HepG2 (cell line): ENCODE data around the gene TCFL5. TPM values are rescaled to one million over a fixed set of nuclear protein-coding genes. Genes with fewer than 3 reads are reported as not detected.

Experiments
- ATAC-seq: fragments of 200-7000 bp; cut with Tn5 transposase; 3 replicates; pipeline ENCODE4 v1.9.1; 2020; ENCODE audit warnings: mild to moderate bottlenecking, moderate library complexity
- BruUV-seq: library from RNA; stranded (reverse); fragments of 400-500 nt; replicated peaks from 2 replicates; lab custom pipeline; 2021; lab: Mats Ljungman, UMichigan
- CTCF ChIA-PET: fragments of 300-600 bp; formaldehyde crosslinking; extraction: SDS; loops from one replicate; lab custom pipeline; 2021; ENCODE audit warnings: low total read pairs, inconsistent platforms, low intra/inter-chr PET ratio; lab: Yijun Ruan, JAX
- POLR2A ChIA-PET: fragments of 350-600 bp; sonication (Branson Sonifier 250); formaldehyde crosslinking; loops from one replicate; lab custom pipeline; 2020; ENCODE audit warnings: antibody characterized with exemption, inconsistent platforms; lab: Yijun Ruan, JAX
- DNase-seq: peaks from one replicate; pipeline ENCODE4 v3.0.0-alpha.2; 2015; ENCODE audit warnings: low spot score
- FAIRE-seq: peaks from 3 replicates; lab custom pipeline; 2011; peaks lifted over from hg19 to GRCh38; lab: Jason Lieb, UNC
- H2AFZ ChIP-seq: one replicate; pipeline ENCODE4 v1.6.1; 2011; ENCODE audit warnings: low read length, inconsistent platforms
- H3K27ac ChIP-seq: fragments of 300-600 bp; 3 replicates; pipeline ENCODE4 v1.8.0; 2011; ENCODE audit warnings: mixed run types, mild to moderate bottlenecking, mixed read lengths, low read length, inconsistent platforms; ENCODE audit not compliant: insufficient read depth; ENCODE audit errors: extremely low read length
- H3K27me3 ChIP-seq, 2 experiments: fragments of 200-600 bp in 1 of 2; 2 replicates in 1 of 2; 3 replicates in 1 of 2; pipeline versions ENCODE4 v1.6.0 to v1.8.0; 2011; ENCODE audit warnings: low read length in 2 of 2, mild to moderate bottlenecking in 2 of 2, moderate library complexity in 2 of 2, inconsistent platforms in 1 of 2; ENCODE audit not compliant: insufficient read depth in 2 of 2, control insufficient read depth in 1 of 2
- H3K36me3 ChIP-seq, 2 experiments: fragments of 200-600 bp in 1 of 2; replicated peaks in 1 of 2; 2 replicates in 1 of 2; 3 replicates in 1 of 2; pipeline versions ENCODE4 v1.5.1 to v1.8.0; 2011; ENCODE audit warnings: low read length in 2 of 2, inconsistent platforms in 1 of 2; ENCODE audit not compliant: insufficient read depth in 2 of 2, control insufficient read depth in 1 of 2
- H3K4me1 ChIP-seq: 2 replicates; pipeline ENCODE4 v1.5.1; 2012; ENCODE audit warnings: low read length, inconsistent platforms; ENCODE audit not compliant: insufficient read depth
- H3K4me2 ChIP-seq: 2 replicates; pipeline ENCODE4 v1.6.0; 2011; ENCODE audit warnings: low read depth, low read length, inconsistent platforms
- H3K4me3 ChIP-seq, 3 experiments: fragments of 200-600 bp in 1 of 3; sonication (generic), shearing (Covaris generic) in 1 of 3; replicated peaks in 1 of 3; 2 replicates each; pipeline ENCODE4 v1.5.1; 2011 to 2016; ENCODE audit warnings: low read length in 3 of 3, inconsistent platforms in 2 of 3, low read depth in 2 of 3, mild to moderate bottlenecking in 2 of 3, control low read depth in 1 of 3, mixed read lengths in 1 of 3; ENCODE audit not compliant: insufficient read depth in 1 of 3
- H3K79me2 ChIP-seq: one replicate; pipeline ENCODE4 v1.6.1; 2011; ENCODE audit warnings: low read length, inconsistent platforms; ENCODE audit not compliant: insufficient read depth
- H3K9ac ChIP-seq: 2 replicates; pipeline ENCODE4 v1.6.0; 2011; ENCODE audit warnings: mild to moderate bottlenecking, low read depth, low read length, inconsistent platforms; ENCODE audit not compliant: insufficient read depth
- H3K9me3 ChIP-seq: 2 replicates; pipeline ENCODE4 v1.5.1; 2012; ENCODE audit warnings: mild to moderate bottlenecking, low read length
- H4K20me1 ChIP-seq: 2 replicates; pipeline ENCODE4 v1.6.0; 2011; ENCODE audit warnings: inconsistent platforms, mild to moderate bottlenecking, low read length, moderate library complexity; ENCODE audit not compliant: insufficient read depth
- CENPT ChIP-seq: sonication (generic); formaldehyde crosslinking; IDR thresholded peaks from 2 replicates; pipeline ENCODE4 v1.8.0; 2022; ENCODE audit warnings: low read depth, mild to moderate bottlenecking, moderate library complexity, missing genetic modification reagents
- GPN1 ChIP-seq: sonication (generic); formaldehyde crosslinking; IDR thresholded peaks from 2 replicates; pipeline ENCODE4 v1.5.1; 2020; ENCODE audit warnings: missing genetic modification reagents, borderline replicate concordance
- NCOA1 ChIP-seq: sonication (generic); formaldehyde crosslinking; IDR thresholded peaks from 2 replicates; pipeline ENCODE4 v1.9.0; 2021; ENCODE audit warnings: missing genetic modification reagents
- NFATC3 ChIP-seq: sonication (generic); formaldehyde crosslinking; IDR thresholded peaks from 2 replicates; pipeline ENCODE4 v1.5.1; 2020; ENCODE audit warnings: mild to moderate bottlenecking, missing genetic modification reagents
- PTBP1 ChIP-seq: fragments of 200-400 bp; formaldehyde crosslinking; IDR thresholded peaks from 2 replicates; pipeline ENCODE4 v1.6.1; 2018; ENCODE audit warnings: low read length, low read depth; ENCODE audit not compliant: poor library complexity, severe bottlenecking
- RFX1 ChIP-seq: fragments of 450-650 bp; IDR thresholded peaks from 2 replicates; pipeline ENCODE4 v1.6.1; 2017
- SRSF4 ChIP-seq: fragments of 200-400 bp; formaldehyde crosslinking; IDR thresholded peaks from one replicate; pipeline ENCODE4 v1.6.1; 2018; ENCODE audit warnings: mild to moderate bottlenecking, low read depth, low read length, moderate library complexity; ENCODE audit not compliant: poor library complexity, severe bottlenecking
- ZMYM3 ChIP-seq: sonication (generic); formaldehyde crosslinking; IDR thresholded peaks from 2 replicates; pipeline ENCODE4 v1.5.1; 2020; ENCODE audit warnings: mild to moderate bottlenecking, missing genetic modification reagents
- ZNF563 ChIP-seq: sonication (generic); formaldehyde crosslinking; IDR thresholded peaks from 2 replicates; pipeline ENCODE4 v1.8.0; 2022; ENCODE audit warnings: mild to moderate bottlenecking, moderate library complexity, missing genetic modification reagents
- ZNF772 ChIP-seq: sonication (generic); formaldehyde crosslinking; IDR thresholded peaks from 2 replicates; pipeline ENCODE4 v1.5.0; 2020; ENCODE audit warnings: mild to moderate bottlenecking, missing genetic modification reagents
- WGBS: methylation state at CpG from one replicate; pipeline ENCODE4 v1.1.6; 2017; ENCODE audit warnings: low lambda C conversion rate; 5-methylcytosine and 5-hydroxymethylcytosine counted together
- in situ Hi-C: cut with HindIII; loops from 2 replicates; pipeline ENCODE4 v1.10.0; 2017; ENCODE audit warnings: low pct_unique_long_range_greater_than_20kb; ENCODE audit not compliant: extremely low pct_ligation_motif_present
- intact Hi-C: fragments of 100-400 bp; cut with micrococcal nuclease; formaldehyde crosslinking; loops from one replicate; pipeline ENCODE4 v1.10.0; 2022; ENCODE audit not compliant: unreplicated experiment
- polyA plus RNA-seq, 8 experiments: library from polyadenylated mRNA; depleted of rRNA in 3 of 8; stranded (reverse) in 7 of 8; unstranded in 1 of 8; fragments of >200 nt; fragmentation: Illumina TruSeq in 4 of 8; extraction: Trizol in 4 of 8; gene quantifications; 2 replicates each; pipeline versions ENCODE4 v1.2.1 to v1.2.3, GENCODE V29; 2011 to 2016; ENCODE audit warnings: low read depth in 4 of 8, missing spikeins in 1 of 8, mixed read lengths in 1 of 8; ENCODE audit not compliant: insufficient read depth in 1 of 8
- total RNA-seq, 5 experiments: library from RNA; depleted of rRNA; stranded (reverse); fragments of >200 nt; fragmentation: Illumina TruSeq; extraction: Trizol; gene quantifications; 2 replicates each; pipeline ENCODE4 v1.2.3, GENCODE V29; 2016; ENCODE audit warnings: low read depth in 1 of 5
- TF ChIP-seq, protein P1 (sequence below): sonication (generic); formaldehyde crosslinking; IDR thresholded peaks from 2 replicates; pipeline ENCODE4 v1.5.0; 2020; ENCODE audit warnings: missing genetic modification reagents, mild to moderate bottlenecking, borderline replicate concordance
- TF ChIP-seq, protein P2 (sequence below): sonication (generic); formaldehyde crosslinking; IDR thresholded peaks from 2 replicates; pipeline ENCODE4 v1.5.0; 2020; ENCODE audit warnings: missing genetic modification reagents
- TF ChIP-seq, protein P3 (sequence below), 2 experiments: IDR thresholded peaks; 2 replicates each; pipeline ENCODE4 v1.6.1; 2011 to 2012; ENCODE audit warnings: low read length in 2 of 2, borderline replicate concordance in 1 of 2, low read depth in 1 of 2, mild to moderate bottlenecking in 1 of 2, moderate library complexity in 1 of 2
- TF ChIP-seq, protein P4 (sequence below): sonication (generic); formaldehyde crosslinking; conservative IDR thresholded peaks from 2 replicates; pipeline ENCODE4 v1.8.0; 2022; ENCODE audit warnings: mild to moderate bottlenecking, moderate library complexity, missing genetic modification reagents

The TCFL5 gene
- total and polyA plus RNA-seq, 2 of the 13 experiments (the other 11 are each of a cell fraction or from before 2014, with no cell fraction given): 14.8 to 20.0 TPM

DNA sequence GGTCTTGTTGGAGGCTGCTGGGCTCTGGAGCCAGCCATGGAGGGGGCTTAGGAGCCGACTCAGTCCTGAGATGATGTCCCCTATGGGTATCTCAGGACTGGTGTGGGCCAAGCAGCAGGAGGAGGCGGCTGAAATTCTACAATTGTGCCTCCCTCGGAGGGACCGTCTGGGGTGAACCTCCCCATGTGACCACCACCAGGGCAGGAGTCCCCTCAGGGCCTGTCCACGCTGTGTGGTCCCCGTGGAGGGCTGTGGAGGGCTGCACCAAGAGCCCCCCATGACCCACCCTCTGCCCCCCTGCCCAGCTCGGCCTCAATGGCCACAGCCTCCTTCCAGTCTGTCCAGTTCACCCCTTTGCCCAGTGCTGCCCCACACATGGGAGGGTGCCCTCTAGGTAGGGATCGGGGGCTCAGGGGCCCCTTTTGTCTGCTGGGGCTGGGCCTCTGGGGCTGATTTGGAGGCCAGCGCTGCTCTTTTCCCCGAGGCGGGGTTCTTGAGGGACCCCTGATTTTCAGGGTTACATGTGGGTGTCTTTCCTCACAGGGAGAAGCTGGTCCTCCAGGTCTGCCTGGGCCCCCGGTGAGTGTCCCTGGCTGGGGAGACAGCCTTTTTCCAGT, 43.5 kb downstream of the TCFL5 start:
- H3K79me2 ChIP-seq: peaks cover 6% of the 10 kb centered on the region
- peaks cover 4% of the 10 kb centered on the region; the same call in 1 of the 2 replicates for H4K20me1 ChIP-seq
- H3K9ac ChIP-seq: peak overlapping the region; percentile 72
- in situ Hi-C loops: no loop called here
- BruUV-seq: TSS peak; percentile 48
- WGBS: 14% methylated on average over 9 of the region's 12 CpGs
- POLR2A ChIA-PET: interaction anchor here (0.8 to 6.8 kb wide), 9 partner anchors 10 to 449 kb away, joined by 3 to 64 read pairs (median 8); partner anchors contain the start of genes MRGBP and TCFL5
- FAIRE-seq (no peak), DNase-seq (no peak), ATAC-seq (peak; percentile 0; the same call in 1 of the 3 replicates)
- intact Hi-C loops: loop anchor here (1.0 kb wide), 1 partner anchor 12 kb away; no protein-coding TSS in a partner anchor
- H3K4me3 ChIP-seq: peak overlapping the region; percentile 51 to 77 (median 68)
- peak overlapping the region; percentile 74 for H3K27ac ChIP-seq
- no peaks in the 10 kb centered on the region for H3K9me3 ChIP-seq
- peak overlapping the region; percentile 81 for H3K4me2 ChIP-seq
- no peaks in the 10 kb centered on the region for H3K27me3 ChIP-seq
- no peak overlapping the region for H2AFZ ChIP-seq
- CTCF ChIA-PET: no interaction called here
- H3K36me3 ChIP-seq: 0 out of 5 replicates have a peak, but pooled peaks cover 0 to 6% of the 10 kb centered on the region in 2 experiments
- H3K4me1 ChIP-seq: peaks cover 76% of the 10 kb centered on the region
- TF ChIP-seq ZNF563 (CRISPR knock-in tag): no peak
- TF ChIP-seq, protein P1, sequence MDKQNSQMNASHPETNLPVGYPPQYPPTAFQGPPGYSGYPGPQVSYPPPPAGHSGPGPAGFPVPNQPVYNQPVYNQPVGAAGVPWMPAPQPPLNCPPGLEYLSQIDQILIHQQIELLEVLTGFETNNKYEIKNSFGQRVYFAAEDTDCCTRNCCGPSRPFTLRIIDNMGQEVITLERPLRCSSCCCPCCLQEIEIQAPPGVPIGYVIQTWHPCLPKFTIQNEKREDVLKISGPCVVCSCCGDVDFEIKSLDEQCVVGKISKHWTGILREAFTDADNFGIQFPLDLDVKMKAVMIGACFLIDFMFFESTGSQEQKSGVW (CRISPR knock-in tag): no peak
- TF ChIP-seq ZMYM3 (CRISPR knock-in tag): no peak
- peak; percentile 79 for TF ChIP-seq PTBP1
- TF ChIP-seq, protein P2, sequence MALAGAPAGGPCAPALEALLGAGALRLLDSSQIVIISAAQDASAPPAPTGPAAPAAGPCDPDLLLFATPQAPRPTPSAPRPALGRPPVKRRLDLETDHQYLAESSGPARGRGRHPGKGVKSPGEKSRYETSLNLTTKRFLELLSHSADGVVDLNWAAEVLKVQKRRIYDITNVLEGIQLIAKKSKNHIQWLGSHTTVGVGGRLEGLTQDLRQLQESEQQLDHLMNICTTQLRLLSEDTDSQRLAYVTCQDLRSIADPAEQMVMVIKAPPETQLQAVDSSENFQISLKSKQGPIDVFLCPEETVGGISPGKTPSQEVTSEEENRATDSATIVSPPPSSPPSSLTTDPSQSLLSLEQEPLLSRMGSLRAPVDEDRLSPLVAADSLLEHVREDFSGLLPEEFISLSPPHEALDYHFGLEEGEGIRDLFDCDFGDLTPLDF (CRISPR knock-in tag): no peak
- no peak for TF ChIP-seq ZNF772 (CRISPR knock-in tag)
- TF ChIP-seq, protein P3, sequence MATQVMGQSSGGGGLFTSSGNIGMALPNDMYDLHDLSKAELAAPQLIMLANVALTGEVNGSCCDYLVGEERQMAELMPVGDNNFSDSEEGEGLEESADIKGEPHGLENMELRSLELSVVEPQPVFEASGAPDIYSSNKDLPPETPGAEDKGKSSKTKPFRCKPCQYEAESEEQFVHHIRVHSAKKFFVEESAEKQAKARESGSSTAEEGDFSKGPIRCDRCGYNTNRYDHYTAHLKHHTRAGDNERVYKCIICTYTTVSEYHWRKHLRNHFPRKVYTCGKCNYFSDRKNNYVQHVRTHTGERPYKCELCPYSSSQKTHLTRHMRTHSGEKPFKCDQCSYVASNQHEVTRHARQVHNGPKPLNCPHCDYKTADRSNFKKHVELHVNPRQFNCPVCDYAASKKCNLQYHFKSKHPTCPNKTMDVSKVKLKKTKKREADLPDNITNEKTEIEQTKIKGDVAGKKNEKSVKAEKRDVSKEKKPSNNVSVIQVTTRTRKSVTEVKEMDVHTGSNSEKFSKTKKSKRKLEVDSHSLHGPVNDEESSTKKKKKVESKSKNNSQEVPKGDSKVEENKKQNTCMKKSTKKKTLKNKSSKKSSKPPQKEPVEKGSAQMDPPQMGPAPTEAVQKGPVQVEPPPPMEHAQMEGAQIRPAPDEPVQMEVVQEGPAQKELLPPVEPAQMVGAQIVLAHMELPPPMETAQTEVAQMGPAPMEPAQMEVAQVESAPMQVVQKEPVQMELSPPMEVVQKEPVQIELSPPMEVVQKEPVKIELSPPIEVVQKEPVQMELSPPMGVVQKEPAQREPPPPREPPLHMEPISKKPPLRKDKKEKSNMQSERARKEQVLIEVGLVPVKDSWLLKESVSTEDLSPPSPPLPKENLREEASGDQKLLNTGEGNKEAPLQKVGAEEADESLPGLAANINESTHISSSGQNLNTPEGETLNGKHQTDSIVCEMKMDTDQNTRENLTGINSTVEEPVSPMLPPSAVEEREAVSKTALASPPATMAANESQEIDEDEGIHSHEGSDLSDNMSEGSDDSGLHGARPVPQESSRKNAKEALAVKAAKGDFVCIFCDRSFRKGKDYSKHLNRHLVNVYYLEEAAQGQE (IDR thresholded peaks at IDR 0.05; ENCODE audit: borderline replicate concordance in 1 of 2, low read depth in 1 of 2, low read length in 2 of 2): no peak
- TF ChIP-seq SRSF4: no peak
- TF ChIP-seq, protein P4, sequence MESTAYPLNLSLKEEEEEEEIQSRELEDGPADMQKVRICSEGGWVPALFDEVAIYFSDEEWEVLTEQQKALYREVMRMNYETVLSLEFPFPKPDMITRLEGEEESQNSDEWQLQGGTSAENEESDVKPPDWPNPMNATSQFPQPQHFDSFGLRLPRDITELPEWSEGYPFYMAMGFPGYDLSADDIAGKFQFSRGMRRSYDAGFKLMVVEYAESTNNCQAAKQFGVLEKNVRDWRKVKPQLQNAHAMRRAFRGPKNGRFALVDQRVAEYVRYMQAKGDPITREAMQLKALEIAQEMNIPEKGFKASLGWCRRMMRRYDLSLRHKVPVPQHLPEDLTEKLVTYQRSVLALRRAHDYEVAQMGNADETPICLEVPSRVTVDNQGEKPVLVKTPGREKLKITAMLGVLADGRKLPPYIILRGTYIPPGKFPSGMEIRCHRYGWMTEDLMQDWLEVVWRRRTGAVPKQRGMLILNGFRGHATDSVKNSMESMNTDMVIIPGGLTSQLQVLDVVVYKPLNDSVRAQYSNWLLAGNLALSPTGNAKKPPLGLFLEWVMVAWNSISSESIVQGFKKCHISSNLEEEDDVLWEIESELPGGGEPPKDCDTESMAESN (CRISPR knock-in tag): no peak
- peak; percentile 15; the same call in 1 of the 2 replicates for TF ChIP-seq NFATC3 (CRISPR knock-in tag)
- TF ChIP-seq NCOA1: 0 out of 2 replicates have a peak, but pooled peaks have one; percentile 13
- no peak for TF ChIP-seq RFX1
- TF ChIP-seq GPN1 (CRISPR knock-in tag): no peak
- no peak for TF ChIP-seq CENPT (CRISPR knock-in tag)
